ENCODE results near the gene LMAN2L. TPM values are rescaled to one million over a fixed set of nuclear protein-coding genes. Genes with fewer than 3 reads are reported as not detected.

LMAN2L gene
- total RNA-seq: 1 to 10 TPM; 6.6 to 7.8 TPM

DNA sequence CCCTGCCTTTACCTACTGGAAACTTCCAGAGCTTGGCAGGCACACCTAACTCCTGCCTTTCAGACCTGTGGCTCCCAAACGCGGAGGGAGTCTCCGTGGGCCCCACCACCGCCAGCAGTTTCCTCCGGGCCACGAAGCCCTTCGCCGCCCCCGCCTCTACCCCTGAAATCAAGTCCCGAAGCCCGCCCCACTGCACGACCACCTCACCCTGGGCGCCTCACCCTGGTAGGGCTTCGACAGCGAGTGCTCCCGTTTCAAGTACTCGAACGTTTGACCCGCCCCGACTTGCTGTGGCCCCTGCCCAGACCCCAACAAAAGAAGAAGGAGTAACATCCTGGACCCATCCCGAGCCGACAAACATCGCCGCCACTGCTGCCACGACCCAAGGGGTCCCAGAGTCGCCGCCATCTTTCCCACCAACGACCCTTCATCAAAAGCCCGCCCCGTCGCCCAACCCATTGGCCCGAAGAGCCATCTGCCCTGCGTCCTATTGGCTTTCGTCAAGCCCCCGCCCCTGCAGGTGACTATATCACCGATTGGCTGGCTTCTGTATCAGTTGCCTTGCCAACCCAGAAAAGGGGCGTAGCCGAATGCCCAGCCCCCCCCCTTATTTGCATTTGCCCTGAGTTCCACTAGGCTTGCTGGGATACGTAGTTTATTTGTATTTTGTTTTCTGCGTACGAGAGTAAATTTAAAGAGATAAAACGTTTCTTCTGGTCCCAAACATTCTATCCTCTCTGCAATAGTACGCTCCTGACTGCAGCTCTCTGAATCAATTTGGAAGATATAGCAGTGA is at the start of gene LMAN2L:
Gene LMAN2L, minus strand, starts transcription at position 432 of the 796 bp plus-strand sequence. Its CDS starts 24 bp downstream, at position 408.
- Histone ChIP-seq H3K9me3 (no peaks in the 10 kb centered on the region), H3K4me1 (peaks cover 27% of the 10 kb centered on the region), H3K27me3 (no peaks in the 10 kb centered on the region), H3K4me3 (peak within 1 kb of the TSS; percentile 88 to 94), H3K36me3 (replicated peaks in 1 of 2; ENCODE audit: insufficient read depth in 1 of 2, low read depth in 2 of 2) (no peaks in the 10 kb centered on the region), H3K27ac (peak within 1 kb of the TSS; percentile 34 to 78 (median 66))
- peak; percentile 97 to 99 (median 98) for DNase-seq
- ATAC-seq: peak; percentile 100
- 0 to 1% methylated on average over 39 to 42 of the region's 43 CpGs for WGBS, 2 donors
- intact Hi-C loops (cut with DNase I): no loop called here
- TF ChIP-seq, protein P1, sequence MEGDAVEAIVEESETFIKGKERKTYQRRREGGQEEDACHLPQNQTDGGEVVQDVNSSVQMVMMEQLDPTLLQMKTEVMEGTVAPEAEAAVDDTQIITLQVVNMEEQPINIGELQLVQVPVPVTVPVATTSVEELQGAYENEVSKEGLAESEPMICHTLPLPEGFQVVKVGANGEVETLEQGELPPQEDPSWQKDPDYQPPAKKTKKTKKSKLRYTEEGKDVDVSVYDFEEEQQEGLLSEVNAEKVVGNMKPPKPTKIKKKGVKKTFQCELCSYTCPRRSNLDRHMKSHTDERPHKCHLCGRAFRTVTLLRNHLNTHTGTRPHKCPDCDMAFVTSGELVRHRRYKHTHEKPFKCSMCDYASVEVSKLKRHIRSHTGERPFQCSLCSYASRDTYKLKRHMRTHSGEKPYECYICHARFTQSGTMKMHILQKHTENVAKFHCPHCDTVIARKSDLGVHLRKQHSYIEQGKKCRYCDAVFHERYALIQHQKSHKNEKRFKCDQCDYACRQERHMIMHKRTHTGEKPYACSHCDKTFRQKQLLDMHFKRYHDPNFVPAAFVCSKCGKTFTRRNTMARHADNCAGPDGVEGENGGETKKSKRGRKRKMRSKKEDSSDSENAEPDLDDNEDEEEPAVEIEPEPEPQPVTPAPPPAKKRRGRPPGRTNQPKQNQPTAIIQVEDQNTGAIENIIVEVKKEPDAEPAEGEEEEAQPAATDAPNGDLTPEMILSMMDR (IDR thresholded peaks at IDR 0.05): peak in 2 of 7 experiments; percentile 8 to 14
- peak in 2 of 3 donors; percentile 69 to 72 for TF ChIP-seq POLR2A (IDR thresholded peaks at IDR 0.05)

DNA sequence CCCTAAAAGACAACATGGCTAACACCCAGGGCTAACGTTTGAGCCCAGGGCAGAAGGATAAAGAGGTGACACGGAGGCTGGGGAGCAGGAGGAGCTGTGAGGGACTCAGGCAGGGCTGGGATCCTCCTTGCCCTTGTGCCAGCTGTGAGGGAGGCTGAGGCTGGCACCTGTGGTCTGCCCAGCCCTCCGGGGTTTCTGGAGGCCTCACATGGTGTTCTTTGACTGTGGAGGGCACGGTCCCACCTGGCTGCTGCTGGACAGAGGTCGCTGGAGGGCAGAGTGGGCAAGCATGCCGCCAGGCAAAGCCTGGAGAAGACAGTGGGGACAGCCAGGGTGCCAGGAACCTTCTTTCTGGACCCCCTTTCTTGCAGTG is 49.4 kb upstream of the LMAN2L start:
- DNase-seq (no peak), ATAC-seq (no peak)
- H3K4me3 ChIP-seq: no peak overlapping the region
- H3K27ac ChIP-seq: no peak overlapping the region
- peaks cover 18% of the 10 kb centered on the region for H3K4me1 ChIP-seq
- intact Hi-C loops (cut with DNase I): no loop called here
- H3K36me3 ChIP-seq (replicated peaks in 1 of 2; ENCODE audit: insufficient read depth in 1 of 2, low read depth in 2 of 2): no peaks in the 10 kb centered on the region
- WGBS, 2 donors: 78 to 88% methylated on average over 6 of the region's 6 CpGs
- no peaks in the 10 kb centered on the region for H3K27me3 ChIP-seq
- TF ChIP-seq POLR2A (IDR thresholded peaks at IDR 0.05): no peak
- TF ChIP-seq, protein P1 (IDR thresholded peaks at IDR 0.05): no peak
- H3K9me3 ChIP-seq: no peaks in the 10 kb centered on the region

- DNase-seq (peak; percentile 41 to 75 (median 66)), ATAC-seq (peak; percentile 73)
- Histone ChIP-seq H3K4me1 (peaks cover 18% of the 10 kb centered on the region), H3K4me3 (no peak overlapping the region), H3K27me3 (no peaks in the 10 kb centered on the region), H3K9me3 (no peaks in the 10 kb centered on the region), H3K36me3 (replicated peaks in 1 of 2; ENCODE audit: insufficient read depth in 1 of 2, low read depth in 2 of 2) (no peaks in the 10 kb centered on the region), H3K27ac (peak overlapping the region in 1 of 4 donors; percentile 60)
- intact Hi-C loops (cut with DNase I): no loop called here
- WGBS, 2 donors: 70 to 74% methylated on average over 12 to 17 of the region's 17 CpGs
- TF ChIP-seq, protein P1 (IDR thresholded peaks at IDR 0.05): no peak
- no peak for TF ChIP-seq POLR2A (IDR thresholded peaks at IDR 0.05)
Measured at GRCh38 chr2:96788442-96789244, 48.8 kb upstream of the LMAN2L start.

DNA sequence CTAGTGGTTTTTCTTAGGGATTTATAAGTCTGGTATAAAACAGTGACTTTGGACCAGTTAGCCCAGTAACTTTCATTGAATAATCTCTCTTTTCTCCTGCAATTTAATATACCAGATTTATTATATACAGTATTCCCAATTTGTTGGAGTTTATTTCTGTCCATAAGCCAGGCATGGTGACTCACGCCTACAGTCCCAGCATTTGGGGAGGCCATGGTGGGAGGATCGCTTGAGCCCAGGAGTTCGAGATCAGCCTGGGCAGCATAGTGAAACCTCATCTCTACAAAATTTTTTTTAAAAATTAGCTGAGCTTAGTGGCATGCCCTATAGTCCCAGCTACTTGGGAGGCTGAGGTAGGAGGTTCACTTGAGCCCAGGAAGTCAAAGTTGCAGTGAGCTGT is 47.5 kb upstream of the LMAN2L start:
- intact Hi-C loops (cut with DNase I): no loop called here
- Histone ChIP-seq H3K4me1 (peaks cover 18% of the 10 kb centered on the region), H3K27me3 (no peaks in the 10 kb centered on the region), H3K36me3 (replicated peaks in 1 of 2; ENCODE audit: insufficient read depth in 1 of 2, low read depth in 2 of 2) (no peaks in the 10 kb centered on the region), H3K9me3 (no peaks in the 10 kb centered on the region), H3K4me3 (no peak overlapping the region), H3K27ac (peak overlapping the region in 1 of 4 donors; percentile 60)
- WGBS, 2 donors: 97% methylated on average over 3 of the region's 3 CpGs
- DNase-seq (no peak), ATAC-seq (no peak)
- TF ChIP-seq POLR2A (IDR thresholded peaks at IDR 0.05): no peak
- TF ChIP-seq, protein P1 (IDR thresholded peaks at IDR 0.05): no peak

Measured in body of pancreas (tissue), 4 donors.